Mammary epithelial cell (primary cell): ENCODE measurements around the gene PAPLN.

ENCODE experiments used
- EZH2 ChIP-seq: IDR thresholded peaks from 2 replicates; pipeline ENCODE4 v1.6.1; 2012; ENCODE audit warnings: low read length, inconsistent platforms, borderline replicate concordance
- TF ChIP-seq, protein P1 (sequence below), 2 donors: IDR thresholded peaks in 1 of 2; conservative IDR thresholded peaks in 1 of 2; 2 replicates each; pipeline ENCODE4 v1.5.1; 2011 to 2012; ENCODE audit warnings: inconsistent platforms in 2 of 2, low read length in 2 of 2, mild to moderate bottlenecking in 2 of 2, control low read depth in 1 of 2, low read depth in 1 of 2; ENCODE audit not compliant: insufficient read depth in 1 of 2; ENCODE audit errors: extremely low read depth in 1 of 2

DNA sequence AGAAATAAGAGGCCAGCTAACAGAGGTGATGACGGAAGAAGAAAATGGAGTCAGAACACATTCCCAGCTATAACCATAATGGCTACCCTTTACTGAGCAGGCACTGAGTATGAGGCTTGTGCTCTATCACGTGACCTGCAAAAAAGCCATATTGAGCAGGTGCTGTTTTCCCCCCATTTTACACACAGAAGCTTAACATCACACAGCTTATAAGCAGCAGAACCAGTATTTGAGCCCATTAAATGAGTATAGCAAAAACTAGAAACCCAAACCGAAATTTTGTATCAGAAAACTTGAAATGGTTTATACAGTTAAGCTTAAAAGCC lies 28.4 kb downstream of the PAPLN start:
- TF ChIP-seq, protein P1, sequence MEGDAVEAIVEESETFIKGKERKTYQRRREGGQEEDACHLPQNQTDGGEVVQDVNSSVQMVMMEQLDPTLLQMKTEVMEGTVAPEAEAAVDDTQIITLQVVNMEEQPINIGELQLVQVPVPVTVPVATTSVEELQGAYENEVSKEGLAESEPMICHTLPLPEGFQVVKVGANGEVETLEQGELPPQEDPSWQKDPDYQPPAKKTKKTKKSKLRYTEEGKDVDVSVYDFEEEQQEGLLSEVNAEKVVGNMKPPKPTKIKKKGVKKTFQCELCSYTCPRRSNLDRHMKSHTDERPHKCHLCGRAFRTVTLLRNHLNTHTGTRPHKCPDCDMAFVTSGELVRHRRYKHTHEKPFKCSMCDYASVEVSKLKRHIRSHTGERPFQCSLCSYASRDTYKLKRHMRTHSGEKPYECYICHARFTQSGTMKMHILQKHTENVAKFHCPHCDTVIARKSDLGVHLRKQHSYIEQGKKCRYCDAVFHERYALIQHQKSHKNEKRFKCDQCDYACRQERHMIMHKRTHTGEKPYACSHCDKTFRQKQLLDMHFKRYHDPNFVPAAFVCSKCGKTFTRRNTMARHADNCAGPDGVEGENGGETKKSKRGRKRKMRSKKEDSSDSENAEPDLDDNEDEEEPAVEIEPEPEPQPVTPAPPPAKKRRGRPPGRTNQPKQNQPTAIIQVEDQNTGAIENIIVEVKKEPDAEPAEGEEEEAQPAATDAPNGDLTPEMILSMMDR (conservative IDR thresholded peaks at IDR 0.05 in 1 of 2, IDR thresholded peaks at IDR 0.05 in 1 of 2; ENCODE audit: extremely low read depth in 1 of 2, insufficient read depth in 1 of 2, low read depth in 1 of 2, low read length in 2 of 2) = no peak
- TF ChIP-seq EZH2 = no peak
